PFSK-1 (cell line): Measurements from ENCODE around the gene CMTM2.

Experiments used
- FOXP2 ChIP-seq: optimal IDR thresholded peaks from 2 replicates; pipeline ENCODE3; 2011; ENCODE audit warnings: borderline replicate concordance, control low read depth, inconsistent platforms; ENCODE audit not compliant: insufficient read depth; ENCODE audit errors: extremely low read length, extremely low read depth
- POLR2AphosphoS5 ChIP-seq: IDR thresholded peaks from 2 replicates; pipeline ENCODE4 v1.6.1; 2012; ENCODE audit warnings: low read depth, mild to moderate bottlenecking, control low read depth, low read length, moderate library complexity
- SIN3A ChIP-seq: IDR thresholded peaks from 2 replicates; pipeline ENCODE4 v1.6.1; 2012; ENCODE audit warnings: mild to moderate bottlenecking, low read length, moderate library complexity, borderline replicate concordance; ENCODE audit not compliant: insufficient read depth
- TAF1 ChIP-seq: IDR thresholded peaks from 2 replicates; pipeline ENCODE4 v1.6.1; 2012; ENCODE audit warnings: low read length, control low read depth, borderline replicate concordance; ENCODE audit not compliant: insufficient read depth
- TF ChIP-seq, protein P1 (sequence below), 2 experiments: IDR thresholded peaks; 2 replicates each; pipeline versions ENCODE4 v1.6.1 to v1.8.0; 2011 to 2012; ENCODE audit warnings: low read depth in 2 of 2, low read length in 2 of 2, control low read depth in 1 of 2, inconsistent platforms in 1 of 2, mild to moderate bottlenecking in 1 of 2, moderate library complexity in 1 of 2; ENCODE audit not compliant: insufficient read depth in 1 of 2

The CMTM2 gene

DNA sequence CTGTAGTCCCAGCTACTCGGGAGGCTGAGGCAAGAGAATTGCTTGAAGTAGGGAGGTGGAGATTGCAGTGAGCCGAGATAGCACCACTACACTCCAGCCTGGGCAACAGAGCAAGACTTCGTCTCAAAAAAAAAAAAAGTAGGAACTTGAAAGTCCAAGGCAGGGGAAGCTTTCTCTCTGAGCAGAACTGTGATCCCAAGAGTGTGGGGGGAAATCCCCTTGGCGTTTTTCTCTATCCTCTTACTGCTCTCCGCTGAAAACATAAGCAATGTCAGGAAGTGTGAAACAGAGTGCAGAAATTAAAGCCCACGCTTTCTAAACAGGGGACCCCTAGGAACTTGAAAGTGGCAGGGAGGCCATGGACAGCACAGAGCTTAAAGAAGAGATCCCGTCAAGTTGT is 15.5 kb downstream of the CMTM2 start:
- TF ChIP-seq, protein P1, sequence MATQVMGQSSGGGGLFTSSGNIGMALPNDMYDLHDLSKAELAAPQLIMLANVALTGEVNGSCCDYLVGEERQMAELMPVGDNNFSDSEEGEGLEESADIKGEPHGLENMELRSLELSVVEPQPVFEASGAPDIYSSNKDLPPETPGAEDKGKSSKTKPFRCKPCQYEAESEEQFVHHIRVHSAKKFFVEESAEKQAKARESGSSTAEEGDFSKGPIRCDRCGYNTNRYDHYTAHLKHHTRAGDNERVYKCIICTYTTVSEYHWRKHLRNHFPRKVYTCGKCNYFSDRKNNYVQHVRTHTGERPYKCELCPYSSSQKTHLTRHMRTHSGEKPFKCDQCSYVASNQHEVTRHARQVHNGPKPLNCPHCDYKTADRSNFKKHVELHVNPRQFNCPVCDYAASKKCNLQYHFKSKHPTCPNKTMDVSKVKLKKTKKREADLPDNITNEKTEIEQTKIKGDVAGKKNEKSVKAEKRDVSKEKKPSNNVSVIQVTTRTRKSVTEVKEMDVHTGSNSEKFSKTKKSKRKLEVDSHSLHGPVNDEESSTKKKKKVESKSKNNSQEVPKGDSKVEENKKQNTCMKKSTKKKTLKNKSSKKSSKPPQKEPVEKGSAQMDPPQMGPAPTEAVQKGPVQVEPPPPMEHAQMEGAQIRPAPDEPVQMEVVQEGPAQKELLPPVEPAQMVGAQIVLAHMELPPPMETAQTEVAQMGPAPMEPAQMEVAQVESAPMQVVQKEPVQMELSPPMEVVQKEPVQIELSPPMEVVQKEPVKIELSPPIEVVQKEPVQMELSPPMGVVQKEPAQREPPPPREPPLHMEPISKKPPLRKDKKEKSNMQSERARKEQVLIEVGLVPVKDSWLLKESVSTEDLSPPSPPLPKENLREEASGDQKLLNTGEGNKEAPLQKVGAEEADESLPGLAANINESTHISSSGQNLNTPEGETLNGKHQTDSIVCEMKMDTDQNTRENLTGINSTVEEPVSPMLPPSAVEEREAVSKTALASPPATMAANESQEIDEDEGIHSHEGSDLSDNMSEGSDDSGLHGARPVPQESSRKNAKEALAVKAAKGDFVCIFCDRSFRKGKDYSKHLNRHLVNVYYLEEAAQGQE (IDR thresholded peaks at IDR 0.05; ENCODE audit: insufficient read depth in 1 of 2, low read depth in 2 of 2, low read length in 2 of 2) = no peak
- TF ChIP-seq FOXP2 (no peak), POLR2AphosphoS5 (no peak), TAF1 (no peak), SIN3A (no peak)

DNA sequence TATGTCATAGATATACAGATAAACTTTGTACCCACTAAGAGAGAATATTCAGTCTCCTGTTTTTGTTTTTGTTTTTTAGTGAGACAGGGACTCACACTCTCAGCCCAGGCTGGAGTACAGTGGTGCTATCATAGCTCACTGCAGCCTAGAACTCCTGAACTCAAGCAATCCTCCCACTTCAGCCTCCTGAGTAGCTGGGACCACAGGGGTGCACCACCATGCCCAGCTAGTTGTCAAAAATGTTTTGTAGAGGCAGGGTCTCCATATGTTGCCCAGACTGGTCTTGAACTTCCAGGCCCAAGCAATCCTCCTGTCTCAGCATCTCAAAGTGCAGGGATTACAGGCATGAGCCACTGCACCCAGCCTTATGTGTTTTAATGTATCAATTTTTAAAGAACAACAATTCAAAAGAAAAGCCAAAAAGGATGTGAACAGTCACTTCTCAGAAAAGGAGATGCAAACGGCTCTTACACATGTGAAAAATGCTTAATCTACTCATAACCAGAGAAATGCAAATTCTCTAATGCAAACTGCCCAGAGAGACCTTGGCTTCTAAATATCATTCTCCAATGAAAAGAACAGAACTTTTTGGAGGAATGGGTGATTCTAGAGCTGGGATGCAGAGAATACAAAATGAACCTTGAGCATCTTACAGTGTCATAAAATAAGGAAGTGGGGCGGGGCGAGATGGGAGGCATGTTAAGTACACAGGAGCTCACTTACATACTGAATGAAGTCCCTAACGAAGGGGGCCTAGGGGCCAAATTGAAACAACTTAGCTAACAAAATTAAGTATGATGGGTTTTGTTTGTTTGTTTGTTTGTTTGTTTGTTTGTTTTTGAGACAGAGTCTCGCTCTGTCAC is 18.0 kb downstream of the CMTM2 start:
- TF ChIP-seq POLR2AphosphoS5 = no peak
- no peak for TF ChIP-seq TAF1
- TF ChIP-seq FOXP2 = no peak
- TF ChIP-seq, protein P1 (IDR thresholded peaks at IDR 0.05; ENCODE audit: insufficient read depth in 1 of 2, low read depth in 2 of 2, low read length in 2 of 2) = no peak
- TF ChIP-seq SIN3A = no peak

DNA sequence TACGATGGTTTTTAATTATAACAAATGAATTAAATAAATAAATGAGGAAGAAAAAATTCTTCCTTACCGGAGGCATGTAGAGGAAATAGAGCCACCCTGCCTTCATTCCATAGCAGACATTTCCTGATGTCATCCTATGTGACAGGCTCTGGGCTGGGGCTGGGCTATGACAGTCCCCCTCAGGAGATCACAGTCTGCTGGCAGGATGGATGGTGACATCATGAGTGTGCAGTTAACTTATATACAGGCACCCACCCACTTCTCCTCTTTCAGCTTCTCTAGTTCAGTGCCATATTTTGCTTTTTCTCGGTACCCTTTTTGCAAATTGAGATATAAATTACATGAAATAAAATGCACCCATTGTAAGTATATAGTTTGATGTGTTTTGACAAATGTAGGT is 18.8 kb downstream of the CMTM2 start:
- TF ChIP-seq TAF1 (no peak), FOXP2 (no peak), SIN3A (no peak), POLR2AphosphoS5 (no peak)
- TF ChIP-seq, protein P1 (IDR thresholded peaks at IDR 0.05; ENCODE audit: insufficient read depth in 1 of 2, low read depth in 2 of 2, low read length in 2 of 2) = no peak

DNA sequence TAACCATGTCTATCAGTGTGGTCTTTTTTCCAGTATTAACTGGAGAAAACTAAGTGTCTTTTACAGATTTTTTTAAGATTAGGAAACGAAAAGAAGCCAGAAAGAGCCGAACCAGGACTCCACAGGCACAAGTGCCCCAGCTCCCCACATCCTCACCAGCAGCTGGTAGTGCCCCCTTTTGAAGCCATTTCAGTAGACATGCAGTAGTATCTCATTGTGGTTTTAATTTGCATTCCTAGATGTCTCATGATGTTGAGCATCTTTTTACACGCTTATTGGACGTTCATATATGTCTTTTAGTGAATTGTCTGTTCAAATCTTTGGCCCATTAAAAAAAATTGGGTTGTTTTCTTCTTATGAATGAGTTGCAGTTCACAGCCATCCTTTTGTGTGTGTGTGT is 20.5 kb downstream of the CMTM2 start:
- TF ChIP-seq, protein P1 (IDR thresholded peaks at IDR 0.05; ENCODE audit: insufficient read depth in 1 of 2, low read depth in 2 of 2, low read length in 2 of 2) = no peak
- TF ChIP-seq POLR2AphosphoS5 (no peak), TAF1 (no peak), FOXP2 (no peak), SIN3A (no peak)
